A673 (cell line): ENCODE measurements around the gene ZEB2.

Experiments
- EZH2 ChIP-seq: fragments of 200-600 bp; sonication (generic); IDR thresholded peaks from 2 replicates; pipeline ENCODE4 v1.6.1; 2017; ENCODE audit warnings: borderline replicate concordance, low read depth, mild to moderate bottlenecking, mixed read lengths, antibody characterized with exemption, low read length; ENCODE audit not compliant: poor library complexity, severe bottlenecking
- TF ChIP-seq, protein P1 (sequence below): fragments of 300-800, 200-600 bp; sonication (generic); conservative IDR thresholded peaks from 2 replicates; pipeline ENCODE4 v1.5.1; 2017; ENCODE audit warnings: low read depth, mild to moderate bottlenecking, antibody characterized with exemption, low read length, moderate library complexity, mixed read lengths

DNA sequence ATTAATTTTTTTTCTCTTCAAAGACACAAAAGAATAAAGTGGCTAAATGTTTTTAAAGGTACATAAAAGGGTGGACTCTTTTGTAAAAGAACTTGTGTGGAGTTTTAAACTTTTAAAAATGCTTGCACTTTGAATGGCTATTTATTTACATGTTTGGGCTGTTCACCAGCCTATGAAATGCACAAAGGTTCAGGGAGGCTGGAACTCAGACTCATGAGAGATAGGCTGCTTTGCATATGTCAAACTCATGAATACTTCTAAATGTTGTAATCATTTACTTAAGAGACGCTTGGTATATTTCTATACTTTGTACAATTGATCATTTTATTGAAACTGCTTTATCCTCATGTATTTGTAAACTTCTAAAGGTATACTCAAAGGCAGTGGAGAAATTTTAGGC is 79.9 kb downstream of the ZEB2 start:
- TF ChIP-seq, protein P1, sequence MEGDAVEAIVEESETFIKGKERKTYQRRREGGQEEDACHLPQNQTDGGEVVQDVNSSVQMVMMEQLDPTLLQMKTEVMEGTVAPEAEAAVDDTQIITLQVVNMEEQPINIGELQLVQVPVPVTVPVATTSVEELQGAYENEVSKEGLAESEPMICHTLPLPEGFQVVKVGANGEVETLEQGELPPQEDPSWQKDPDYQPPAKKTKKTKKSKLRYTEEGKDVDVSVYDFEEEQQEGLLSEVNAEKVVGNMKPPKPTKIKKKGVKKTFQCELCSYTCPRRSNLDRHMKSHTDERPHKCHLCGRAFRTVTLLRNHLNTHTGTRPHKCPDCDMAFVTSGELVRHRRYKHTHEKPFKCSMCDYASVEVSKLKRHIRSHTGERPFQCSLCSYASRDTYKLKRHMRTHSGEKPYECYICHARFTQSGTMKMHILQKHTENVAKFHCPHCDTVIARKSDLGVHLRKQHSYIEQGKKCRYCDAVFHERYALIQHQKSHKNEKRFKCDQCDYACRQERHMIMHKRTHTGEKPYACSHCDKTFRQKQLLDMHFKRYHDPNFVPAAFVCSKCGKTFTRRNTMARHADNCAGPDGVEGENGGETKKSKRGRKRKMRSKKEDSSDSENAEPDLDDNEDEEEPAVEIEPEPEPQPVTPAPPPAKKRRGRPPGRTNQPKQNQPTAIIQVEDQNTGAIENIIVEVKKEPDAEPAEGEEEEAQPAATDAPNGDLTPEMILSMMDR = no peak
- no peak for TF ChIP-seq EZH2
